ENCODE results near the gene C2orf92. TPM values are rescaled to one million over a fixed set of nuclear protein-coding genes. Genes with fewer than 3 reads are reported as not detected.

C2orf92 gene
- total RNA-seq, 1 experiment from 2014 or later, result 6.0 TPM

GRCh38 chr2:97738179-97739019, 68.9 kb downstream of the C2orf92 start:
- in situ Hi-C loops (cut with HindIII; ENCODE audit: low pct_unique_long_range_greater_than_20kb, low sequenced_read_pairs) (no loop called here), intact Hi-C loops (cut with micrococcal nuclease; ENCODE audit: unreplicated experiment) (no loop called here)
- ATAC-seq (0 out of 2 replicates have a peak, but pooled peaks have one; percentile 4), DNase-seq (ENCODE audit: low read depth, low spot score) (no peak)
- H3K4me3 ChIP-seq (ENCODE audit: low read depth in 2 of 2, low read length in 2 of 2), result no peak overlapping the region
- H3K4me1 ChIP-seq (ENCODE audit: control insufficient read depth, insufficient read depth, low read length), result no peaks in the 10 kb centered on the region
- no peaks in the 10 kb centered on the region for H3K9me3 ChIP-seq (ENCODE audit: control insufficient read depth, insufficient read depth, low read depth, low read length)
- H3K36me3 ChIP-seq (ENCODE audit: control insufficient read depth, insufficient read depth, low read length), result no peaks in the 10 kb centered on the region
- H3K27ac ChIP-seq (ENCODE audit: low read length), result no peak overlapping the region
- POLR2A ChIA-PET, result no interaction called here
- TF ChIP-seq SIN3A (IDR thresholded peaks at IDR 0.05; ENCODE audit: borderline replicate concordance, insufficient read depth, low read depth, low read length), result no peak
- TF ChIP-seq, protein P1, sequence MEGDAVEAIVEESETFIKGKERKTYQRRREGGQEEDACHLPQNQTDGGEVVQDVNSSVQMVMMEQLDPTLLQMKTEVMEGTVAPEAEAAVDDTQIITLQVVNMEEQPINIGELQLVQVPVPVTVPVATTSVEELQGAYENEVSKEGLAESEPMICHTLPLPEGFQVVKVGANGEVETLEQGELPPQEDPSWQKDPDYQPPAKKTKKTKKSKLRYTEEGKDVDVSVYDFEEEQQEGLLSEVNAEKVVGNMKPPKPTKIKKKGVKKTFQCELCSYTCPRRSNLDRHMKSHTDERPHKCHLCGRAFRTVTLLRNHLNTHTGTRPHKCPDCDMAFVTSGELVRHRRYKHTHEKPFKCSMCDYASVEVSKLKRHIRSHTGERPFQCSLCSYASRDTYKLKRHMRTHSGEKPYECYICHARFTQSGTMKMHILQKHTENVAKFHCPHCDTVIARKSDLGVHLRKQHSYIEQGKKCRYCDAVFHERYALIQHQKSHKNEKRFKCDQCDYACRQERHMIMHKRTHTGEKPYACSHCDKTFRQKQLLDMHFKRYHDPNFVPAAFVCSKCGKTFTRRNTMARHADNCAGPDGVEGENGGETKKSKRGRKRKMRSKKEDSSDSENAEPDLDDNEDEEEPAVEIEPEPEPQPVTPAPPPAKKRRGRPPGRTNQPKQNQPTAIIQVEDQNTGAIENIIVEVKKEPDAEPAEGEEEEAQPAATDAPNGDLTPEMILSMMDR (IDR thresholded peaks at IDR 0.05), result no peak
- TF ChIP-seq, protein P2, sequence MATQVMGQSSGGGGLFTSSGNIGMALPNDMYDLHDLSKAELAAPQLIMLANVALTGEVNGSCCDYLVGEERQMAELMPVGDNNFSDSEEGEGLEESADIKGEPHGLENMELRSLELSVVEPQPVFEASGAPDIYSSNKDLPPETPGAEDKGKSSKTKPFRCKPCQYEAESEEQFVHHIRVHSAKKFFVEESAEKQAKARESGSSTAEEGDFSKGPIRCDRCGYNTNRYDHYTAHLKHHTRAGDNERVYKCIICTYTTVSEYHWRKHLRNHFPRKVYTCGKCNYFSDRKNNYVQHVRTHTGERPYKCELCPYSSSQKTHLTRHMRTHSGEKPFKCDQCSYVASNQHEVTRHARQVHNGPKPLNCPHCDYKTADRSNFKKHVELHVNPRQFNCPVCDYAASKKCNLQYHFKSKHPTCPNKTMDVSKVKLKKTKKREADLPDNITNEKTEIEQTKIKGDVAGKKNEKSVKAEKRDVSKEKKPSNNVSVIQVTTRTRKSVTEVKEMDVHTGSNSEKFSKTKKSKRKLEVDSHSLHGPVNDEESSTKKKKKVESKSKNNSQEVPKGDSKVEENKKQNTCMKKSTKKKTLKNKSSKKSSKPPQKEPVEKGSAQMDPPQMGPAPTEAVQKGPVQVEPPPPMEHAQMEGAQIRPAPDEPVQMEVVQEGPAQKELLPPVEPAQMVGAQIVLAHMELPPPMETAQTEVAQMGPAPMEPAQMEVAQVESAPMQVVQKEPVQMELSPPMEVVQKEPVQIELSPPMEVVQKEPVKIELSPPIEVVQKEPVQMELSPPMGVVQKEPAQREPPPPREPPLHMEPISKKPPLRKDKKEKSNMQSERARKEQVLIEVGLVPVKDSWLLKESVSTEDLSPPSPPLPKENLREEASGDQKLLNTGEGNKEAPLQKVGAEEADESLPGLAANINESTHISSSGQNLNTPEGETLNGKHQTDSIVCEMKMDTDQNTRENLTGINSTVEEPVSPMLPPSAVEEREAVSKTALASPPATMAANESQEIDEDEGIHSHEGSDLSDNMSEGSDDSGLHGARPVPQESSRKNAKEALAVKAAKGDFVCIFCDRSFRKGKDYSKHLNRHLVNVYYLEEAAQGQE (IDR thresholded peaks at IDR 0.05; ENCODE audit: insufficient read depth in 1 of 2, low read depth in 2 of 2, low read length in 1 of 2), result no peak
- TF ChIP-seq TCF7L2 (IDR thresholded peaks at IDR 0.05; ENCODE audit: low read depth, low read length), result no peak
- no peak for TF ChIP-seq POLR2AphosphoS5 (IDR thresholded peaks at IDR 0.05; ENCODE audit: low read depth, low read length)
- BruUV-seq (replicated peaks), result no TSS peak
- H3K27me3 ChIP-seq (ENCODE audit: control insufficient read depth, insufficient read depth, low read length), result no peaks in the 10 kb centered on the region
- CTCF ChIA-PET, result no interaction called here

GRCh38 chr2:97739020-97739892, 69.7 kb downstream of the C2orf92 start:
- ATAC-seq (0 out of 2 replicates have a peak, but pooled peaks have one; percentile 10), DNase-seq (ENCODE audit: low read depth, low spot score) (no peak)
- CTCF ChIA-PET, result interaction anchor here (0.6 kb wide), 1 partner anchor 548 kb away, joined by 3 read pairs; no protein-coding TSS in a partner anchor
- in situ Hi-C loops (cut with HindIII; ENCODE audit: low pct_unique_long_range_greater_than_20kb, low sequenced_read_pairs) (no loop called here), intact Hi-C loops (cut with micrococcal nuclease; ENCODE audit: unreplicated experiment) (no loop called here)
- Histone ChIP-seq H3K4me1 (ENCODE audit: control insufficient read depth, insufficient read depth, low read length) (no peaks in the 10 kb centered on the region), H3K36me3 (ENCODE audit: control insufficient read depth, insufficient read depth, low read length) (no peaks in the 10 kb centered on the region), H3K9me3 (ENCODE audit: control insufficient read depth, insufficient read depth, low read depth, low read length) (no peaks in the 10 kb centered on the region), H3K27ac (ENCODE audit: low read length) (no peak overlapping the region), H3K4me3 (ENCODE audit: low read depth in 2 of 2, low read length in 2 of 2) (no peak overlapping the region), H3K27me3 (ENCODE audit: control insufficient read depth, insufficient read depth, low read length) (no peaks in the 10 kb centered on the region)
- no peak for TF ChIP-seq POLR2AphosphoS5 (IDR thresholded peaks at IDR 0.05; ENCODE audit: low read depth, low read length)
- no peak for TF ChIP-seq SIN3A (IDR thresholded peaks at IDR 0.05; ENCODE audit: borderline replicate concordance, insufficient read depth, low read depth, low read length)
- TF ChIP-seq TCF7L2 (IDR thresholded peaks at IDR 0.05; ENCODE audit: low read depth, low read length), result no peak
- TF ChIP-seq, protein P1 (IDR thresholded peaks at IDR 0.05), result no peak
- TF ChIP-seq, protein P2 (IDR thresholded peaks at IDR 0.05; ENCODE audit: insufficient read depth in 1 of 2, low read depth in 2 of 2, low read length in 1 of 2), result no peak
- BruUV-seq (replicated peaks), result no TSS peak
- POLR2A ChIA-PET, result no interaction called here
